ENCODE data around the gene PTPRA.

GRCh38 chr20:3027987-3028386 is 154.7 kb downstream of the PTPRA start:
- no peak for TF ChIP-seq CTCF (IDR thresholded peaks at IDR 0.05; ENCODE audit: insufficient read depth, low read length)
- no peak for TF ChIP-seq GABPA (IDR thresholded peaks at IDR 0.05; ENCODE audit: low read depth)
- no peak for TF ChIP-seq POLR2AphosphoS5 (IDR thresholded peaks at IDR 0.05; ENCODE audit: low read depth)
- TF ChIP-seq REST (IDR thresholded peaks at IDR 0.05; ENCODE audit: insufficient replicate concordance, low read depth) = no peak
- TF ChIP-seq SPI1 (IDR thresholded peaks at IDR 0.05; ENCODE audit: borderline replicate concordance, low read depth) = no peak
